Measurements from ENCODE around the gene ELOB. TPM values are rescaled to one million over a fixed set of nuclear protein-coding genes. Genes with fewer than 3 reads are reported as not detected.

Gene ELOB
- 449 and 479 TPM in 2 replicates for polyA plus RNA-seq (2014; cell fraction: cytosol; rRNA removed)
- polyA plus RNA-seq (2014; cell fraction: nucleus; rRNA removed) = 255 and 331 TPM in 2 replicates

- DNase-seq (ENCODE audit: low spot score) = peak; percentile 75
Observed at GRCh38 chr16:2777231-2777902, at the start of gene ELOB. ELOB (minus strand) TSS chr16:2777280; CDS start chr16:2777239, 41 bp downstream.

- no peak for DNase-seq (ENCODE audit: low spot score)
Observed at GRCh38 chr16:2825906-2826305, 48.8 kb upstream of the ELOB start.

GRCh38 chr16:2825049-2825742, 48.1 kb upstream of the ELOB start:
- DNase-seq (ENCODE audit: low spot score) = no peak

- no peak for DNase-seq (ENCODE audit: low spot score)
Observed at GRCh38 chr16:2824626-2825025, 47.5 kb upstream of the ELOB start.

- no peak for DNase-seq (ENCODE audit: low spot score)
Observed at GRCh38 chr16:2822496-2822895, 45.4 kb upstream of the ELOB start.

- DNase-seq (ENCODE audit: low spot score) = no peak
Observed at GRCh38 chr16:2822158-2822495, 45.0 kb upstream of the ELOB start.

- DNase-seq (ENCODE audit: low spot score) = no peak
Observed at GRCh38 chr16:2821487-2822157, 44.5 kb upstream of the ELOB start.

- DNase-seq (ENCODE audit: low spot score) = no peak
Observed at GRCh38 chr16:2820836-2821486, 43.9 kb upstream of the ELOB start.

GRCh38 chr16:2819939-2820835, 43.1 kb upstream of the ELOB start:
- no peak for DNase-seq (ENCODE audit: low spot score)

- no peak for DNase-seq (ENCODE audit: low spot score)
Observed at GRCh38 chr16:2819179-2819938, 42.3 kb upstream of the ELOB start.

- DNase-seq (ENCODE audit: low spot score) = no peak
Observed at GRCh38 chr16:2818272-2818876, 41.3 kb upstream of the ELOB start.

GRCh38 chr16:2817340-2818271, 40.5 kb upstream of the ELOB start:
- DNase-seq (ENCODE audit: low spot score) = no peak

- no peak for DNase-seq (ENCODE audit: low spot score)
Observed at GRCh38 chr16:2816751-2817339, 39.8 kb upstream of the ELOB start, which contains the start of gene PRSS21. PRSS21 (plus strand) TSS chr16:2817237; CDS start chr16:2817269, 32 bp downstream.

GRCh38 chr16:2815299-2815771, 38.3 kb upstream of the ELOB start:
- DNase-seq (ENCODE audit: low spot score) = no peak

GRCh38 chr16:2814551-2815298, 37.6 kb upstream of the ELOB start:
- no peak for DNase-seq (ENCODE audit: low spot score)

GRCh38 chr16:2813771-2814221, 36.7 kb upstream of the ELOB start:
- no peak for DNase-seq (ENCODE audit: low spot score)

Measured in SK-N-DZ (cell line).